HepG2 (cell line): Measurements from ENCODE around the gene VAC14. TPM values are rescaled to one million over a fixed set of nuclear protein-coding genes. Genes with fewer than 3 reads are reported as not detected.

ENCODE experiments used
- FIP1L1 ChIP-seq: fragments of 200-400 bp; formaldehyde crosslinking; IDR thresholded peaks from 2 replicates; pipeline ENCODE4 v1.6.1; 2018; ENCODE audit warnings: low read depth, mild to moderate bottlenecking, low read length, moderate library complexity, borderline replicate concordance; ENCODE audit not compliant: insufficient read depth
- RFX5 ChIP-seq: IDR thresholded peaks from 2 replicates; pipeline ENCODE4 v1.6.1; 2011; ENCODE audit warnings: low read depth, low read length, improper control_type of control experiment
- ZFP36L1 ChIP-seq: sonication (generic); formaldehyde crosslinking; IDR thresholded peaks from 2 replicates; pipeline ENCODE4 v1.8.0; 2022; ENCODE audit warnings: mild to moderate bottlenecking, missing genetic modification reagents, moderate library complexity
- polyA plus RNA-seq, 8 experiments: library from polyadenylated mRNA; depleted of rRNA in 3 of 8; stranded (reverse) in 7 of 8; unstranded in 1 of 8; fragments of >200 nt; fragmentation: Illumina TruSeq in 4 of 8; extraction: Trizol in 4 of 8; gene quantifications; 2 replicates each; pipeline versions ENCODE4 v1.2.1 to v1.2.3, GENCODE V29; 2011 to 2016; ENCODE audit warnings: low read depth in 4 of 8, missing spikeins in 1 of 8, mixed read lengths in 1 of 8; ENCODE audit not compliant: insufficient read depth in 1 of 8
- total RNA-seq, 5 experiments: library from RNA; depleted of rRNA; stranded (reverse); fragments of >200 nt; fragmentation: Illumina TruSeq; extraction: Trizol; gene quantifications; 2 replicates each; pipeline ENCODE4 v1.2.3, GENCODE V29; 2016; ENCODE audit warnings: low read depth in 1 of 5
- TF ChIP-seq, protein P1 (sequence below): sonication (generic); formaldehyde crosslinking; IDR thresholded peaks from 2 replicates; pipeline ENCODE4 v1.4.0; 2020; ENCODE audit warnings: mild to moderate bottlenecking, missing genetic modification reagents
- TF ChIP-seq, protein P2 (sequence below): IDR thresholded peaks from 2 replicates; pipeline ENCODE4 v1.6.1; 2016; ENCODE audit warnings: mild to moderate bottlenecking, missing biosample characterization, missing genetic modification reagents
- TF ChIP-seq, protein P3 (sequence below): conservative IDR thresholded peaks from 2 replicates; pipeline ENCODE4 v1.6.1; 2018; ENCODE audit warnings: missing genetic modification reagents
- TF ChIP-seq, protein P4 (sequence below), 2 experiments: sonication (generic) in 1 of 2; formaldehyde crosslinking in 1 of 2; IDR thresholded peaks; 2 replicates each; pipeline versions ENCODE4 v1.6.1 to v1.9.0; 2014 to 2022; ENCODE audit warnings: antibody characterized with exemption in 1 of 2, borderline replicate concordance in 1 of 2, inconsistent platforms in 1 of 2, low read depth in 1 of 2, missing genetic modification reagents in 1 of 2

VAC14 gene
- total and polyA plus RNA-seq, 2 of the 13 experiments (the other 11 are each of a cell fraction or from before 2014, with no cell fraction given) = 23.5 to 24.6 TPM

DNA sequence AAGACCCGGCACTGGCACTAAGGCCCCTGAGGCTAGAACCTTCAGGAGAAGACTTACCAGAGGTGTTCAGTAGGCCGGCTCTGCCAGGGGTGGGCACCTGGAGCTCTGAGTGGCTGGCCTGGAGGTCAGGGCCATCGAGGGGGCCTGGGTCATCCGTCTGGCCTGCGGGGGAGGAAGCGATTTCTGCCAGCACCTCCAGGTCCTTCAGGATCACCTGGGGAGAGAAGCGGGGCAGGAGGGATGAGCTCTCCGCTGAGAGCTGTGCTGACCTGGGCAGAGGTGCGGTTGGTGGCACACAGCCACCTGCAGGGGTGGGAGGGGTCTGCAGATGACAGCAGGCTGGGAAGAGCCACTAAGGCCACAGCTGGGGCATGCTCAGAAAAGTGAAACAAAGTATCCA is 56.6 kb downstream of the VAC14 start (continued):
- TF ChIP-seq, protein P1, sequence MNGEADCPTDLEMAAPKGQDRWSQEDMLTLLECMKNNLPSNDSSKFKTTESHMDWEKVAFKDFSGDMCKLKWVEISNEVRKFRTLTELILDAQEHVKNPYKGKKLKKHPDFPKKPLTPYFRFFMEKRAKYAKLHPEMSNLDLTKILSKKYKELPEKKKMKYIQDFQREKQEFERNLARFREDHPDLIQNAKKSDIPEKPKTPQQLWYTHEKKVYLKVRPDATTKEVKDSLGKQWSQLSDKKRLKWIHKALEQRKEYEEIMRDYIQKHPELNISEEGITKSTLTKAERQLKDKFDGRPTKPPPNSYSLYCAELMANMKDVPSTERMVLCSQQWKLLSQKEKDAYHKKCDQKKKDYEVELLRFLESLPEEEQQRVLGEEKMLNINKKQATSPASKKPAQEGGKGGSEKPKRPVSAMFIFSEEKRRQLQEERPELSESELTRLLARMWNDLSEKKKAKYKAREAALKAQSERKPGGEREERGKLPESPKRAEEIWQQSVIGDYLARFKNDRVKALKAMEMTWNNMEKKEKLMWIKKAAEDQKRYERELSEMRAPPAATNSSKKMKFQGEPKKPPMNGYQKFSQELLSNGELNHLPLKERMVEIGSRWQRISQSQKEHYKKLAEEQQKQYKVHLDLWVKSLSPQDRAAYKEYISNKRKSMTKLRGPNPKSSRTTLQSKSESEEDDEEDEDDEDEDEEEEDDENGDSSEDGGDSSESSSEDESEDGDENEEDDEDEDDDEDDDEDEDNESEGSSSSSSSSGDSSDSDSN = no peak
- TF ChIP-seq, protein P2, sequence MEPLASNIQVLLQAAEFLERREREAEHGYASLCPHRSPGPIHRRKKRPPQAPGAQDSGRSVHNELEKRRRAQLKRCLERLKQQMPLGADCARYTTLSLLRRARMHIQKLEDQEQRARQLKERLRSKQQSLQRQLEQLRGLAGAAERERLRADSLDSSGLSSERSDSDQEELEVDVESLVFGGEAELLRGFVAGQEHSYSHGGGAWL (CRISPR knock-in tag) = no peak
- TF ChIP-seq FIP1L1 = no peak
- TF ChIP-seq RFX5 = no peak
- TF ChIP-seq, protein P3, sequence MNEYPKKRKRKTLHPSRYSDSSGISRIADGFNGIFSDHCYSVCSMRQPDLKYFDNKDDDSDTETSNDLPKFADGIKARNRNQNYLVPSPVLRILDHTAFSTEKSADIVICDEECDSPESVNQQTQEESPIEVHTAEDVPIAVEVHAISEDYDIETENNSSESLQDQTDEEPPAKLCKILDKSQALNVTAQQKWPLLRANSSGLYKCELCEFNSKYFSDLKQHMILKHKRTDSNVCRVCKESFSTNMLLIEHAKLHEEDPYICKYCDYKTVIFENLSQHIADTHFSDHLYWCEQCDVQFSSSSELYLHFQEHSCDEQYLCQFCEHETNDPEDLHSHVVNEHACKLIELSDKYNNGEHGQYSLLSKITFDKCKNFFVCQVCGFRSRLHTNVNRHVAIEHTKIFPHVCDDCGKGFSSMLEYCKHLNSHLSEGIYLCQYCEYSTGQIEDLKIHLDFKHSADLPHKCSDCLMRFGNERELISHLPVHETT = no peak
- TF ChIP-seq ZFP36L1 (CRISPR knock-in tag) = no peak
- TF ChIP-seq, protein P4, sequence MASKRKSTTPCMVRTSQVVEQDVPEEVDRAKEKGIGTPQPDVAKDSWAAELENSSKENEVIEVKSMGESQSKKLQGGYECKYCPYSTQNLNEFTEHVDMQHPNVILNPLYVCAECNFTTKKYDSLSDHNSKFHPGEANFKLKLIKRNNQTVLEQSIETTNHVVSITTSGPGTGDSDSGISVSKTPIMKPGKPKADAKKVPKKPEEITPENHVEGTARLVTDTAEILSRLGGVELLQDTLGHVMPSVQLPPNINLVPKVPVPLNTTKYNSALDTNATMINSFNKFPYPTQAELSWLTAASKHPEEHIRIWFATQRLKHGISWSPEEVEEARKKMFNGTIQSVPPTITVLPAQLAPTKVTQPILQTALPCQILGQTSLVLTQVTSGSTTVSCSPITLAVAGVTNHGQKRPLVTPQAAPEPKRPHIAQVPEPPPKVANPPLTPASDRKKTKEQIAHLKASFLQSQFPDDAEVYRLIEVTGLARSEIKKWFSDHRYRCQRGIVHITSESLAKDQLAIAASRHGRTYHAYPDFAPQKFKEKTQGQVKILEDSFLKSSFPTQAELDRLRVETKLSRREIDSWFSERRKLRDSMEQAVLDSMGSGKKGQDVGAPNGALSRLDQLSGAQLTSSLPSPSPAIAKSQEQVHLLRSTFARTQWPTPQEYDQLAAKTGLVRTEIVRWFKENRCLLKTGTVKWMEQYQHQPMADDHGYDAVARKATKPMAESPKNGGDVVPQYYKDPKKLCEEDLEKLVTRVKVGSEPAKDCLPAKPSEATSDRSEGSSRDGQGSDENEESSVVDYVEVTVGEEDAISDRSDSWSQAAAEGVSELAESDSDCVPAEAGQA (IDR thresholded peaks at IDR 0.05; ENCODE audit: low read depth) = no peak
- TF ChIP-seq, protein P4 (CRISPR knock-in tag; IDR thresholded peaks at IDR 0.05; ENCODE audit: borderline replicate concordance) = no peak
